HepG2 (cell line): ENCODE data around the gene XPC. TPM values are rescaled to one million over a fixed set of nuclear protein-coding genes. Genes with fewer than 3 reads are reported as not detected.
A peak's percentile ranks its signal among the peaks of the same experiment; 100 is the strongest.

Experiments used
- ATAC-seq: fragments of 200-7000 bp; cut with Tn5 transposase; 3 replicates; pipeline ENCODE4 v1.9.1; 2020; ENCODE audit warnings: mild to moderate bottlenecking, moderate library complexity
- BruUV-seq: library from RNA; stranded (reverse); fragments of 400-500 nt; replicated peaks from 2 replicates; lab custom pipeline; 2021; lab: Mats Ljungman, UMichigan
- CTCF ChIA-PET: fragments of 300-600 bp; formaldehyde crosslinking; extraction: SDS; loops from one replicate; lab custom pipeline; 2021; ENCODE audit warnings: low total read pairs, inconsistent platforms, low intra/inter-chr PET ratio; lab: Yijun Ruan, JAX
- POLR2A ChIA-PET: fragments of 350-600 bp; sonication (Branson Sonifier 250); formaldehyde crosslinking; loops from one replicate; lab custom pipeline; 2020; ENCODE audit warnings: antibody characterized with exemption, inconsistent platforms; lab: Yijun Ruan, JAX
- DNase-seq: peaks from one replicate; pipeline ENCODE4 v3.0.0-alpha.2; 2015; ENCODE audit warnings: low spot score
- FAIRE-seq: peaks from 3 replicates; lab custom pipeline; 2011; peaks lifted over from hg19 to GRCh38; lab: Jason Lieb, UNC
- H2AFZ ChIP-seq: one replicate; pipeline ENCODE4 v1.6.1; 2011; ENCODE audit warnings: low read length, inconsistent platforms
- H3K27ac ChIP-seq: fragments of 300-600 bp; 3 replicates; pipeline ENCODE4 v1.8.0; 2011; ENCODE audit warnings: mixed run types, mild to moderate bottlenecking, mixed read lengths, low read length, inconsistent platforms; ENCODE audit not compliant: insufficient read depth; ENCODE audit errors: extremely low read length
- H3K27me3 ChIP-seq, 2 experiments: fragments of 200-600 bp in 1 of 2; 2 replicates in 1 of 2; 3 replicates in 1 of 2; pipeline versions ENCODE4 v1.6.0 to v1.8.0; 2011; ENCODE audit warnings: low read length in 2 of 2, mild to moderate bottlenecking in 2 of 2, moderate library complexity in 2 of 2, inconsistent platforms in 1 of 2; ENCODE audit not compliant: insufficient read depth in 2 of 2, control insufficient read depth in 1 of 2
- H3K36me3 ChIP-seq, 2 experiments: fragments of 200-600 bp in 1 of 2; replicated peaks in 1 of 2; 2 replicates in 1 of 2; 3 replicates in 1 of 2; pipeline versions ENCODE4 v1.5.1 to v1.8.0; 2011; ENCODE audit warnings: low read length in 2 of 2, inconsistent platforms in 1 of 2; ENCODE audit not compliant: insufficient read depth in 2 of 2, control insufficient read depth in 1 of 2
- H3K4me1 ChIP-seq: 2 replicates; pipeline ENCODE4 v1.5.1; 2012; ENCODE audit warnings: low read length, inconsistent platforms; ENCODE audit not compliant: insufficient read depth
- H3K4me2 ChIP-seq: 2 replicates; pipeline ENCODE4 v1.6.0; 2011; ENCODE audit warnings: low read depth, low read length, inconsistent platforms
- H3K4me3 ChIP-seq, 3 experiments: fragments of 200-600 bp in 1 of 3; sonication (generic), shearing (Covaris generic) in 1 of 3; replicated peaks in 1 of 3; 2 replicates each; pipeline ENCODE4 v1.5.1; 2011 to 2016; ENCODE audit warnings: low read length in 3 of 3, inconsistent platforms in 2 of 3, low read depth in 2 of 3, mild to moderate bottlenecking in 2 of 3, control low read depth in 1 of 3, mixed read lengths in 1 of 3; ENCODE audit not compliant: insufficient read depth in 1 of 3
- H3K79me2 ChIP-seq: one replicate; pipeline ENCODE4 v1.6.1; 2011; ENCODE audit warnings: low read length, inconsistent platforms; ENCODE audit not compliant: insufficient read depth
- H3K9ac ChIP-seq: 2 replicates; pipeline ENCODE4 v1.6.0; 2011; ENCODE audit warnings: mild to moderate bottlenecking, low read depth, low read length, inconsistent platforms; ENCODE audit not compliant: insufficient read depth
- H3K9me3 ChIP-seq: 2 replicates; pipeline ENCODE4 v1.5.1; 2012; ENCODE audit warnings: mild to moderate bottlenecking, low read length
- H4K20me1 ChIP-seq: 2 replicates; pipeline ENCODE4 v1.6.0; 2011; ENCODE audit warnings: inconsistent platforms, mild to moderate bottlenecking, low read length, moderate library complexity; ENCODE audit not compliant: insufficient read depth
- AHDC1 ChIP-seq: sonication (generic); formaldehyde crosslinking; IDR thresholded peaks from 2 replicates; pipeline ENCODE4 v1.5.1; 2020; ENCODE audit warnings: mild to moderate bottlenecking, missing genetic modification reagents, borderline replicate concordance
- ARID2 ChIP-seq: sonication (generic); formaldehyde crosslinking; IDR thresholded peaks from 2 replicates; pipeline ENCODE4 v1.8.1; 2022; ENCODE audit warnings: mild to moderate bottlenecking, missing genetic modification reagents, borderline replicate concordance
- GATAD2A ChIP-seq: IDR thresholded peaks from 2 replicates; pipeline ENCODE4 v1.6.1; 2016
- GMEB1 ChIP-seq: sonication (generic); formaldehyde crosslinking; IDR thresholded peaks from 2 replicates; pipeline ENCODE4 v1.5.1; 2020; ENCODE audit warnings: missing genetic modification reagents, mild to moderate bottlenecking, borderline replicate concordance
- MED1 ChIP-seq: sonication (generic); formaldehyde crosslinking; IDR thresholded peaks from 2 replicates; pipeline ENCODE4 v1.4.0; 2020; ENCODE audit warnings: missing genetic modification reagents
- MIXL1 ChIP-seq: IDR thresholded peaks from 2 replicates; pipeline ENCODE4 v1.6.1; 2016
- NFIC ChIP-seq: IDR thresholded peaks from 2 replicates; pipeline ENCODE4 v1.6.1; 2012; ENCODE audit warnings: mild to moderate bottlenecking, low read length, inconsistent platforms
- NR2F1 ChIP-seq, 2 experiments: fragments of 450-650 bp in 1 of 2; formaldehyde crosslinking in 1 of 2; IDR thresholded peaks; 2 replicates each; pipeline versions ENCODE4 v1.5.0 to v1.6.1; 2016 to 2020; ENCODE audit warnings: mild to moderate bottlenecking in 1 of 2, missing compliant biosample characterization in 1 of 2, missing genetic modification reagents in 1 of 2, moderate library complexity in 1 of 2
- SKIL ChIP-seq: sonication (generic); formaldehyde crosslinking; IDR thresholded peaks from 2 replicates; pipeline ENCODE4 v1.8.0; 2022; ENCODE audit warnings: missing genetic modification reagents, mild to moderate bottlenecking, moderate library complexity, borderline replicate concordance
- SMAD9 ChIP-seq: sonication (generic); formaldehyde crosslinking; IDR thresholded peaks from 2 replicates; pipeline ENCODE4 v1.5.1; 2020; ENCODE audit warnings: mild to moderate bottlenecking, missing genetic modification reagents
- SOX6 ChIP-seq, 2 experiments: fragments of 450-650 bp in 1 of 2; sonication (generic) in 1 of 2; formaldehyde crosslinking in 1 of 2; IDR thresholded peaks; 2 replicates each; pipeline versions ENCODE4 v1.4.0 to v1.6.1; 2017 to 2020; ENCODE audit warnings: antibody characterized with exemption in 1 of 2, mild to moderate bottlenecking in 1 of 2, missing genetic modification reagents in 1 of 2
- ZNF580 ChIP-seq: IDR thresholded peaks from 2 replicates; pipeline ENCODE4 v1.6.1; 2016; ENCODE audit warnings: low read depth, borderline replicate concordance
- WGBS: methylation state at CpG from one replicate; pipeline ENCODE4 v1.1.6; 2017; ENCODE audit warnings: low lambda C conversion rate; 5-methylcytosine and 5-hydroxymethylcytosine counted together
- in situ Hi-C: cut with HindIII; loops from 2 replicates; pipeline ENCODE4 v1.10.0; 2017; ENCODE audit warnings: low pct_unique_long_range_greater_than_20kb; ENCODE audit not compliant: extremely low pct_ligation_motif_present
- intact Hi-C: fragments of 100-400 bp; cut with micrococcal nuclease; formaldehyde crosslinking; loops from one replicate; pipeline ENCODE4 v1.10.0; 2022; ENCODE audit not compliant: unreplicated experiment
- polyA plus RNA-seq, 8 experiments: library from polyadenylated mRNA; depleted of rRNA in 3 of 8; stranded (reverse) in 7 of 8; unstranded in 1 of 8; fragments of >200 nt; fragmentation: Illumina TruSeq in 4 of 8; extraction: Trizol in 4 of 8; gene quantifications; 2 replicates each; pipeline versions ENCODE4 v1.2.1 to v1.2.3, GENCODE V29; 2011 to 2016; ENCODE audit warnings: low read depth in 4 of 8, missing spikeins in 1 of 8, mixed read lengths in 1 of 8; ENCODE audit not compliant: insufficient read depth in 1 of 8
- total RNA-seq, 5 experiments: library from RNA; depleted of rRNA; stranded (reverse); fragments of >200 nt; fragmentation: Illumina TruSeq; extraction: Trizol; gene quantifications; 2 replicates each; pipeline ENCODE4 v1.2.3, GENCODE V29; 2016; ENCODE audit warnings: low read depth in 1 of 5

XPC gene
- total and polyA plus RNA-seq, 2 of the 13 experiments (the other 11 are each of a cell fraction or from before 2014, with no cell fraction given) = 9.4 to 24.1 TPM

GRCh38 chr3:14201940-14202684, 23.7 kb upstream of the XPC start:
- Histone ChIP-seq H3K36me3 (peaks cover 1 to 24% of the 10 kb centered on the region in 2 experiments; a peak in 4 of 5 replicates), H3K27ac (peak overlapping the region; percentile 49), H3K79me2 (no peaks in the 10 kb centered on the region), H2AFZ (no peak overlapping the region), H3K27me3 (no peaks in the 10 kb centered on the region), H3K9me3 (no peaks in the 10 kb centered on the region), H3K9ac (no peak overlapping the region; the same call in 1 of the 2 replicates), H3K4me1 (peaks cover 40% of the 10 kb centered on the region), H4K20me1 (no peaks in the 10 kb centered on the region), H3K4me3 (peak overlapping the region; percentile 12 to 51 (median 19); a peak in 3 of 6 replicates), H3K4me2 (peak overlapping the region; percentile 79)
- BruUV-seq = no TSS peak
- ChIA-PET CTCF (no interaction called here), POLR2A (interaction anchor here (1.0 to 5.5 kb wide), 2 partner anchors 24 to 76 kb away, joined by 3 to 33 read pairs; partner anchors contain the start of genes LSM3 and XPC)
- peak; percentile 60 for FAIRE-seq
- WGBS = 1% methylated on average over 7 of the region's 7 CpGs
- intact Hi-C loops (loop anchor here (2.0 to 5.0 kb wide), 2 partner anchors 51 to 305 kb away; no protein-coding TSS in a partner anchor), in situ Hi-C loops (loop anchor here (10.0 kb wide), 2 partner anchors 263 to 307 kb away; no protein-coding TSS in a partner anchor)
- peak; percentile 58 for DNase-seq
- peak; percentile 84 for ATAC-seq
- no peak for TF ChIP-seq ZNF580 (CRISPR knock-in tag)
- TF ChIP-seq NR2F1 (CRISPR knock-in tag; IDR thresholded peaks at IDR 0.05) = peak; percentile 30 to 45; a peak in 1 of 4 replicates
- no peak for TF ChIP-seq NFIC
- peak; percentile 44; the same call in 1 of the 2 replicates for TF ChIP-seq SKIL (CRISPR knock-in tag)
- peak; percentile 46; the same call in 1 of the 2 replicates for TF ChIP-seq AHDC1 (CRISPR knock-in tag)
- 0 out of 2 replicates have a peak, but pooled peaks have one; percentile 40 for TF ChIP-seq GATAD2A (CRISPR knock-in tag)
- TF ChIP-seq MED1 (CRISPR knock-in tag) = peak; percentile 29; the same call in 1 of the 2 replicates
- TF ChIP-seq SOX6 (IDR thresholded peaks at IDR 0.05) = no peak
- TF ChIP-seq SOX6 (CRISPR knock-in tag; IDR thresholded peaks at IDR 0.05) = 0 out of 2 replicates have a peak, but pooled peaks have one; percentile 24
- no peak for TF ChIP-seq ARID2 (CRISPR knock-in tag)
- peak; percentile 44; the same call in 1 of the 2 replicates for TF ChIP-seq GMEB1
- peak; percentile 28; the same call in 1 of the 2 replicates for TF ChIP-seq MIXL1 (CRISPR knock-in tag)
- TF ChIP-seq SMAD9 (CRISPR knock-in tag) = 0 out of 2 replicates have a peak, but pooled peaks have one; percentile 35
